NB4 (cell line): Measurements from ENCODE around the gene UBE2N.
A peak's percentile ranks its signal among the peaks of the same experiment; 100 is the strongest.

Source experiments
- DNase-seq: peaks from one replicate; pipeline ENCODE4 v3.0.0; 2010; ENCODE audit warnings: low read depth
- H3K4me3 ChIP-seq: one replicate; pipeline ENCODE4 v1.5.1; 2011; ENCODE audit warnings: mild to moderate bottlenecking, low read depth, low read length, moderate library complexity
- CTCF ChIP-seq: IDR thresholded peaks from one replicate; pipeline ENCODE4 v1.5.1; 2012; ENCODE audit warnings: low read depth, low read length
- MAX ChIP-seq: IDR thresholded peaks from 2 replicates; pipeline ENCODE4 v1.6.1; 2011; ENCODE audit warnings: low read depth, low read length
- MYC ChIP-seq: IDR thresholded peaks from 2 replicates; pipeline ENCODE4 v1.6.1; 2011; ENCODE audit warnings: low read depth, low read length
- POLR2A ChIP-seq: IDR thresholded peaks from 2 replicates; pipeline ENCODE4 v1.6.1; 2011; ENCODE audit warnings: mild to moderate bottlenecking; ENCODE audit not compliant: insufficient read length; ENCODE audit errors: extremely low read depth

UBE2N gene

GRCh38 chr12:93441617-93442410, at the start of gene UBE2N:
Gene UBE2N, minus strand, starts transcription at chr12:93441947. Its CDS starts 63 bp downstream, at chr12:93441884.
- TF ChIP-seq POLR2A: peak; percentile 92
- TF ChIP-seq MAX: peak; percentile 69
- no peak for TF ChIP-seq CTCF
- peak; percentile 74; the same call in 1 of the 2 replicates for TF ChIP-seq MYC
- DNase-seq: peak; percentile 99
- peak within 1 kb of the TSS; percentile 87 for H3K4me3 ChIP-seq

GRCh38 chr12:93484315-93484981, 42.7 kb upstream of the UBE2N start:
- no peak for DNase-seq
- no peak overlapping the region for H3K4me3 ChIP-seq

GRCh38 chr12:93483151-93483807, 41.5 kb upstream of the UBE2N start:
- H3K4me3 ChIP-seq: no peak overlapping the region
- DNase-seq: no peak
- TF ChIP-seq CTCF (no peak), MAX (no peak), POLR2A (no peak), MYC (no peak)

More at GRCh38 chr12:93484315-93484981, 42.7 kb upstream of the UBE2N start:
- no peak for TF ChIP-seq MYC
- TF ChIP-seq CTCF: no peak
- no peak for TF ChIP-seq MAX

GRCh38 chr12:93482721-93483120, 41.0 kb upstream of the UBE2N start:
- TF ChIP-seq CTCF: no peak
- no peak for TF ChIP-seq MYC
- no peak for TF ChIP-seq POLR2A
- no peak for TF ChIP-seq MAX
- no peak overlapping the region for H3K4me3 ChIP-seq
- no peak for DNase-seq

- H3K4me3 ChIP-seq: no peak overlapping the region
- TF ChIP-seq MAX (no peak), CTCF (no peak), POLR2A (no peak), MYC (no peak)
- no peak for DNase-seq
Observed at GRCh38 chr12:93476555-93476954, 34.8 kb upstream of the UBE2N start.
